Osteocyte (in vitro differentiated cells): ENCODE results near the gene STXBP6. TPM values are rescaled to one million over a fixed set of nuclear protein-coding genes. Genes with fewer than 3 reads are reported as not detected.

Experiments used
- DNase-seq: peaks from one replicate; pipeline ENCODE4 v3.0.0; 2021; ENCODE audit warnings: mixed read lengths; ENCODE audit not compliant: unreplicated experiment; ENCODE audit errors: extremely low spot score
- H3K27ac Mint-ChIP-seq: one replicate; pipeline ENCODE4 v1.8.0; 2021; ENCODE audit warnings: mild to moderate bottlenecking, mixed read lengths; ENCODE audit not compliant: unreplicated experiment
- H3K27me3 Mint-ChIP-seq: one replicate; pipeline ENCODE4 v1.8.0; 2021; ENCODE audit warnings: mixed read lengths; ENCODE audit not compliant: unreplicated experiment
- H3K36me3 Mint-ChIP-seq: one replicate; pipeline ENCODE4 v1.8.0; 2021; ENCODE audit warnings: mixed read lengths; ENCODE audit not compliant: unreplicated experiment
- H3K4me1 Mint-ChIP-seq: one replicate; pipeline ENCODE4 v1.8.0; 2021; ENCODE audit warnings: mixed read lengths; ENCODE audit not compliant: unreplicated experiment
- H3K4me3 Mint-ChIP-seq: one replicate; pipeline ENCODE4 v1.8.0; 2021; ENCODE audit warnings: mild to moderate bottlenecking, moderate library complexity, mixed read lengths; ENCODE audit not compliant: unreplicated experiment
- H3K9me3 Mint-ChIP-seq: one replicate; pipeline ENCODE4 v1.8.0; 2021; ENCODE audit warnings: mixed read lengths; ENCODE audit not compliant: unreplicated experiment
- CTCF ChIP-seq: fragments of 200-600 bp; sonication (generic); IDR thresholded peaks from 2 replicates; pipeline ENCODE4 v1.5.0; 2021; ENCODE audit warnings: antibody characterized with exemption, mild to moderate bottlenecking, moderate library complexity
- total RNA-seq: library from RNA; stranded (reverse); gene quantifications from 2 replicates; pipeline ENCODE4 v1.2.1, GENCODE V29; 2021

Gene STXBP6
- total RNA-seq, 1 donor from 2014 or later = 6.4 TPM

GRCh38 chr14:24815543-24815942 is 234.4 kb downstream of the STXBP6 start:
- Mint-ChIP-seq H3K4me3 (no peak overlapping the region), H3K27ac (no peak overlapping the region)
- no peak for TF ChIP-seq CTCF

GRCh38 chr14:24814944-24815343 is 235.0 kb downstream of the STXBP6 start:
- DNase-seq = no peak
- peaks cover 2% of the 10 kb centered on the region for H3K36me3 Mint-ChIP-seq
- peaks cover 2% of the 10 kb centered on the region for H3K27me3 Mint-ChIP-seq
- H3K27ac Mint-ChIP-seq = no peak overlapping the region
- H3K4me3 Mint-ChIP-seq = no peak overlapping the region
- TF ChIP-seq CTCF = no peak
- no peaks in the 10 kb centered on the region for H3K9me3 Mint-ChIP-seq
- H3K4me1 Mint-ChIP-seq = peaks cover 19% of the 10 kb centered on the region

More at GRCh38 chr14:24815543-24815942, 234.4 kb downstream of the STXBP6 start:
- no peaks in the 10 kb centered on the region for H3K36me3 Mint-ChIP-seq
- H3K27me3 Mint-ChIP-seq = no peaks in the 10 kb centered on the region
- H3K4me1 Mint-ChIP-seq = peaks cover 15% of the 10 kb centered on the region
- H3K9me3 Mint-ChIP-seq = no peaks in the 10 kb centered on the region
- DNase-seq = no peak

- Mint-ChIP-seq H3K27me3 (peaks cover 2% of the 10 kb centered on the region), H3K27ac (no peak overlapping the region)
These were observed 235.6 kb downstream of the STXBP6 start for GRCh38 chr14:24814346-24814745.

GRCh38 chr14:24813819-24814259 is 236.1 kb downstream of the STXBP6 start:
- H3K27me3 Mint-ChIP-seq = peaks cover 6% of the 10 kb centered on the region
- peaks cover 2% of the 10 kb centered on the region for H3K36me3 Mint-ChIP-seq
- no peak overlapping the region for H3K4me3 Mint-ChIP-seq
- peaks cover 19% of the 10 kb centered on the region for H3K4me1 Mint-ChIP-seq
- no peak for TF ChIP-seq CTCF
- H3K9me3 Mint-ChIP-seq = no peaks in the 10 kb centered on the region
- no peak overlapping the region for H3K27ac Mint-ChIP-seq
- no peak for DNase-seq

More at GRCh38 chr14:24814346-24814745, 235.6 kb downstream of the STXBP6 start:
- no peak overlapping the region for H3K4me3 Mint-ChIP-seq
- H3K9me3 Mint-ChIP-seq = no peaks in the 10 kb centered on the region
- no peak for DNase-seq
- H3K36me3 Mint-ChIP-seq = peaks cover 2% of the 10 kb centered on the region
- TF ChIP-seq CTCF = no peak
- peaks cover 19% of the 10 kb centered on the region for H3K4me1 Mint-ChIP-seq

GRCh38 chr14:24813089-24813815 is 236.7 kb downstream of the STXBP6 start:
- peaks cover 8% of the 10 kb centered on the region for H3K27me3 Mint-ChIP-seq
- no peak overlapping the region for H3K4me3 Mint-ChIP-seq
- no peak for TF ChIP-seq CTCF
- H3K4me1 Mint-ChIP-seq = peaks cover 15% of the 10 kb centered on the region
- no peak overlapping the region for H3K27ac Mint-ChIP-seq
- peaks cover 2% of the 10 kb centered on the region for H3K36me3 Mint-ChIP-seq
- no peaks in the 10 kb centered on the region for H3K9me3 Mint-ChIP-seq
- no peak for DNase-seq
